ENCODE results near the gene POGLUT3. TPM values are rescaled to one million over a fixed set of nuclear protein-coding genes. Genes with fewer than 3 reads are reported as not detected.

The POGLUT3 gene
- total RNA-seq, 4 donors from 2014 or later: 19.8 to 47.1 (median 36.8) TPM

- H3K27me3 ChIP-seq: no peaks in the 10 kb centered on the region
- 65 to 69% methylated on average over 4 of the region's 4 CpGs for WGBS, 2 donors
- H3K4me3 ChIP-seq: no peak overlapping the region
- no peaks in the 10 kb centered on the region for H3K36me3 ChIP-seq
- H3K4me1 ChIP-seq: no peaks in the 10 kb centered on the region
- no peak for TF ChIP-seq POLR2A (IDR thresholded peaks at IDR 0.05)
- TF ChIP-seq EP300 (IDR thresholded peaks at IDR 0.05): no peak
- TF ChIP-seq CTCF (IDR thresholded peaks at IDR 0.05): no peak
- DNase-seq (ENCODE audit: low spot score in 2 of 2): no peak
- H3K27ac ChIP-seq: no peak overlapping the region
- H3K9me3 ChIP-seq: no peaks in the 10 kb centered on the region
Measured at GRCh38 chr11:108538502-108538901, 40.3 kb upstream of the POGLUT3 start.

DNA sequence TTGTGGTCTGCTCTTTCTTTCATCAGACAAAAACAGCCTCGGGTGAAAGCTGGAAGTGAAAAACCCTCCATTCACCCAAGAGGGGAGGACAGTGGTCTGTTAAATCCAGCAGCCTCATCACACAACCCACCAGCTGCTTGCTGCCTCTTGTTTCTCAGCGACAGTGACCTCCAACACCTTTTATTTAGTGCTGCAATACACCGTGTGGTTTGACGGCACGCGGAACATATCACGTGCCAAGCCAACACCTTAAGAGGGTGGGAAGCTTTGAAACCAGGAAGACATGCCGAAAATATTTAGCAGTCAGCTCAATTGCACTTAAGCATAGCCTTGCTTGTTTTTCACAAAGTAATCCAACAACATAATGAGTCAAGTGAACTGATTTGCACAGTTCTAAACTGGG is 39.8 kb upstream of the POGLUT3 start:
- Histone ChIP-seq H3K4me3 (no peak overlapping the region), H3K27ac (no peak overlapping the region), H3K27me3 (no peaks in the 10 kb centered on the region), H3K4me1 (no peaks in the 10 kb centered on the region), H3K36me3 (no peaks in the 10 kb centered on the region), H3K9me3 (no peaks in the 10 kb centered on the region)
- no peak for DNase-seq (ENCODE audit: low spot score in 2 of 2)
- no peak for TF ChIP-seq EP300 (IDR thresholded peaks at IDR 0.05)
- TF ChIP-seq POLR2A (IDR thresholded peaks at IDR 0.05): no peak
- no peak for TF ChIP-seq CTCF (IDR thresholded peaks at IDR 0.05)
- WGBS, 2 donors: 29 to 31% methylated on average over 8 of the region's 8 CpGs

DNA sequence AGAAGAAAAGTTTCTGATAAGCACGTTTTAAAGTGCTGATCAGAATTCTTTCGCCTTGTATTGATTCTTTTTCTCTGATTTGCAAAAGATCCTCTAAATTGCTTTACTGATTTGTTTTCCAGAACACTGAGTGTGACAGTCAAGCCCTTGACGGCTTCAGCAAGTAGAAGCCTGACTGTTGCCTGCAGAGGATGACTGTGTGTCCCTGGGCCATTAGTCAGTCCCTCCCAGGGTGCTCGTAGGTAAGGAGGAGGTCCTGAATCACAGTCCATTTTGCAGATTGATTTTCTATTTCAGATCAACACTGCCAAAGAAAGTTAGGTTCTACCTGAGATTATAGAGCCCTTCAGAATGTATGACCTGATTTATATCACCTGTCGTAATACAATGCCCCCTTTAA is 38.6 kb upstream of the POGLUT3 start:
- H3K4me1 ChIP-seq: no peaks in the 10 kb centered on the region
- WGBS, 2 donors: 81% methylated on average over 5 of the region's 5 CpGs
- H3K4me3 ChIP-seq: no peak overlapping the region

DNA sequence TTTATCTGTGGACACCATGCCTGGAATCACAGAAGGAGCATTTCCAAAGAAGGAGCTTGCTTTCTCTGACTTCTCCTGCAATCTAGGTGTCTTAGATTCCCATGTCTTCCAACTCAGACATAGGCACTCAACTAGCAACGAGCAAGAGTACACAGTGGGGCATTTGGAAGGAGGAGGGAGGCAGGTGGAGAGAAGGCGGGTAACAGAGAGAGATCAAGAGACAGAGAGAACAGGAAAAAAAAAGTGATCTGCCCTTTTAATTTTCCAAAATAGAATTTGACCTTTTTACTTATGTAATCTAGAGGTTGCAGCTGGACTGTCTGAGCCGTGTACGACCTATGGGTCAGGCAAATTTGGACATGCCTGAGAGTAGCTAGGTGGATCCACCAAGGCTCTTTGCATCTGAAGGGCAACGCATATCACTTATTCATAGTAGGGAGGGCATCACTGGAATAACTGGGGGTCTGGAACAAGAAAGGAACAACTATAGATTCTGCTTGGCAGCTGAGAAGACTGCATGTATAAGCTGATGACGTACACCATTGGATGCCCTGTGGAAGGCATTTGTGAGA is 37.3 kb upstream of the POGLUT3 start:
- Histone ChIP-seq H3K9me3 (no peaks in the 10 kb centered on the region), H3K4me3 (no peak overlapping the region), H3K27me3 (no peaks in the 10 kb centered on the region), H3K27ac (no peak overlapping the region), H3K4me1 (no peaks in the 10 kb centered on the region), H3K36me3 (no peaks in the 10 kb centered on the region)
- WGBS, 2 donors: 76 to 77% methylated on average over 6 of the region's 6 CpGs
- no peak for DNase-seq (ENCODE audit: low spot score in 2 of 2)
- TF ChIP-seq EP300 (IDR thresholded peaks at IDR 0.05): no peak
- TF ChIP-seq CTCF (IDR thresholded peaks at IDR 0.05): no peak
- no peak for TF ChIP-seq POLR2A (IDR thresholded peaks at IDR 0.05)

More for the DNA sequence above, 38.6 kb upstream of the POGLUT3 start:
- no peak for TF ChIP-seq EP300 (IDR thresholded peaks at IDR 0.05)
- TF ChIP-seq POLR2A (IDR thresholded peaks at IDR 0.05): no peak
- TF ChIP-seq CTCF (IDR thresholded peaks at IDR 0.05): no peak
- DNase-seq (ENCODE audit: low spot score in 2 of 2): no peak
- no peaks in the 10 kb centered on the region for H3K36me3 ChIP-seq
- H3K9me3 ChIP-seq: no peaks in the 10 kb centered on the region
- H3K27ac ChIP-seq: no peak overlapping the region
- no peaks in the 10 kb centered on the region for H3K27me3 ChIP-seq

GRCh38 chr11:108534274-108534882 is 36.2 kb upstream of the POGLUT3 start:
- Histone ChIP-seq H3K27me3 (no peaks in the 10 kb centered on the region), H3K9me3 (no peaks in the 10 kb centered on the region), H3K27ac (no peak overlapping the region), H3K4me1 (no peaks in the 10 kb centered on the region), H3K4me3 (no peak overlapping the region), H3K36me3 (no peaks in the 10 kb centered on the region)
- no peak for DNase-seq (ENCODE audit: low spot score in 2 of 2)
- WGBS, 2 donors: 54 to 58% methylated on average over 2 of the region's 2 CpGs
- no peak for TF ChIP-seq EP300 (IDR thresholded peaks at IDR 0.05)
- no peak for TF ChIP-seq CTCF (IDR thresholded peaks at IDR 0.05)
- TF ChIP-seq POLR2A (IDR thresholded peaks at IDR 0.05): no peak

All from tibial nerve (tissue), 4 donors.